CD1c-positive myeloid dendritic cell (primary cell): ENCODE data around the gene RNF44.
"Not testable (repeated sequence)": the region's sequence is repeated elsewhere in the genome, so short reads cannot be mapped to it uniquely, and the experiment has no call there.

ENCODE experiments used
- DNase-seq: peaks from one replicate; pipeline ENCODE4 v3.0.0-alpha.2; 2016; ENCODE audit errors: extremely low spot score

RNF44 gene

GRCh38 chr5:176519810-176520720 lies 17.1 kb downstream of the RNF44 start:
- DNase-seq: no peak

GRCh38 chr5:176517053-176517661 lies 20.0 kb downstream of the RNF44 start:
- no peak for DNase-seq

- DNase-seq: no peak
Measured at GRCh38 chr5:176515396-176515795, 21.8 kb downstream of the RNF44 start.

- DNase-seq: no peak
Measured at GRCh38 chr5:176514244-176514950, 22.8 kb downstream of the RNF44 start.

DNA sequence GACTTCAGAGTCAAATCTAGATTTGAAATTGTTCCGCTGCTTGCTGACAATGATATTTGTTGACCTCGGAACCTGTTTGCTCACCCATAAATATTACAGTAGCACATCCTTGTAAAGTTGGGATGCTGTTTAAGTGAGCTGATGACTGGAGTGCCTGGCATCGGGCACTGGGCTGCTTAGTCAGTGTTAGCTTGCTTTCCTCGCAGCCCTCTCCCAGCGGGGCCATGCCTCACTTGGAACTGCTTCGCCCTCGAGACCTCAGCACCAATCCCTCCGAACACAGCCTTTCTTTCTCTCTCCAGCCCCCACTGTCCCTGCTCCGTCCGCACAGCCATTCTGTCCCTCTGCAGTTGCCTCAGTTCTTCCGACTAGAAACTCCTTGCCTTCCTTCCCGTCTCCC lies 23.4 kb downstream of the RNF44 start:
- no peak for DNase-seq

DNA sequence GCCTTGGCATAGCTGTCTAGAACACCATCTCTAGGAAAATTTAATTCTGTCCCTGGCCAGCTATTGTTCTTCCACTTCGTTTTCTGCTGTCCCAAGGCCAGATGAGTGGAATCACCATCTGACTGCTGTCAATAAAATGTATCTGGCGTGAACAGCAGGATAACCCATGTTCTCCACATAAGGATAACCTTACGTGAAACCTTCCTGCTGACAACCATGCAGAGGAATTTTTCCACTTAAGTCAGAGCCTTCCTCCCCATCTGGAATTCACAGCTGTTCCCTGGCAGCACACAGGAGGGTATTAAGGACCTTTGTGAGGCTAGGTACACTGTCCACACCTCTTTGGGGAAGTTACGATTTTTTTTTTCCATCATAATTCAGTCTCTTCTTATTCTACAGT lies 28.6 kb downstream of the RNF44 start:
- DNase-seq: no peak

DNA sequence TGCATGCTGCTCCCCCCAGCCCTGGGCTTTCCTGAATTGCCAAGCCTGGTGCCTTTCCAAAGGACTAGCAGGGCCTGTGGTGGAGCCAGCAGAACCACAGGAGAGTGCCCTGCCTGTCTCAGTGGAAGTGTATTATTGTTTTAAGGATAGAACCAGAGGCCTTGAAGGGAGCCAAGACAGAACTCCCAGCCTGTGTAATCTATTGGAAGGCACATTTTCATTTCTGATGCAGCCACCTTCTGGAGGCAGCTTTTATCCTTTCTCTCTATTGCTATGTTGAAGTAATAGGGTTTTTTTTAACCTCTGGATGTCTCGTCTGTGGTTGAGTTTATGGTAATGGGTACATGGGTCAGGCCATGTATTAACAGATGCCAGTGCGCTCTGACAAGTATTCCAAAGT lies 29.3 kb downstream of the RNF44 start:
- DNase-seq: no peak

DNA sequence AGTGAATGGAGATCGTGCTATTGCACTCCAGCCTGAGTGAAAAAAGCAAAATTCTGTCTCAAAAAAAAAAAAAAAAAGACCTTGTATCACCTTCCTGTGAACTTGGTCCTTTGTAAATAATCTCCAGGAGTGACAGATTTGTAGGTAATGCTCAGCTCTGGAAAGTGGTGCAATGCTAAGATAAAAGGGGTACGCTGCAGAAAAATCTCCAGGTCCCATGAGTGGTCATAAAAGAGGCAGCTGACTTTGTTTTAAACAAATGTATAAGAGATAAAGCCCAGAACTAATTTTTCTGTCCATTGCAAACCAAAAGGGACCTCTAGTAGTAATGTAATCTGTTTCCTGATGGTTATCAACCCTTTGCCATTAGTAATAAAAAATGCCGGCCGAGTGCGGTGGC lies 33.7 kb downstream of the RNF44 start:
- DNase-seq: no peak

DNA sequence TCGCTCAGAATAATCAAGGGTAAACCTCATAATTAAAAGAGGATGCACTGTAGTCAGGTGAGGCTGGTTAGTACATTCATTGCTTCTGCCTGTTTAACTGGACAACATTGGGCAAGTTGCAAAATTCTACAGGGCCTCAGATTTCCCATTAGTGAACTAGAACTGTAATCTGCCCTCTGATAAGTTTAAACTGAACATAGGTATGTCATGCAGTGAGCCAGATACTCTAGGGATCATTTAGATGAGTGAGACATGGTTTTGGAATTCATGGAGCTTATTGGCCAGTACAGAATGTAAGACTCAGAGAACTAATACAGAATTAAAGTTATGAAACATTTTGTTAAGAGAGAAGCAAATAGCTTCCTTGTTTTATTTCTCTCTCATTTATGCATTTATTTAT lies 35.9 kb downstream of the RNF44 start:
- no peak for DNase-seq

GRCh38 chr5:176500511-176500910 lies 36.7 kb downstream of the RNF44 start:
- no peak for DNase-seq

DNA sequence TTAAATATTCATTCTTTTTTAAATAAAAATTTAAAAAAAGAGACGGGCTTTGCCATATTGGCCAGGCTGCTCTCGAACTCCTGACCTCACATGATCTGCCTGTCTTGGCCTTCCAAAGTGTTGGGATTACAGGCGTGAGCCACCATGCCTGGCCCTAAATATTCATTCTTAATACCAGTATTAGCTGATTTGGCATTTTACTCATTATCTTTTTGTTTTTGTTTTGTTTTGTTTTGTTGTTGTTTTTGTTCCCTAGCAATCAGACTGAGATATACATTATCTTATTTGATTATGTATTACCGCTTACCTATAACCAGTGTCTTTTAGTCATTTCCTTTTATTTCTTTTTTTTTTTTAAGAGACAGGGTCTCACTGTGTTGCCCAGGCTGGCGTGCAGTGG lies 37.9 kb downstream of the RNF44 start:
- no peak for DNase-seq

DNA sequence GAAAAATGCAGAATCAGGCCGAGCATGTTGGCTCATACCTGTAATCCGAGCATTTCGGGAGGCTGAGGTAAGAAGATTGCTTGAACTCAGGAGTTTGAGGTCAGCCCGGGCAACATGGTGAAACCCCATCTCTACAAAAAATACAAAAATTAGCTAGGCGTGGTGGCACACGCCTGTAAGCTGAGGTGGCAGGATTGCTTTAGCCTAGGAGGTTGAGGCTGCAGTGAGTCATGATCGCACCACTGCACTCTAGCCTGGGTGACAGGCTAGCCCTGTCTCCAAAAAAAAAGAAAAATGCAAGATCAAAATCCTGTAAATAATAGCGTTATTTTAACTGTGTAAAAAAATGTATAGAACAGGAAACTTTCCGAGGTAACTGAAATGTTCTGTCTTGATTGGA lies 39.4 kb downstream of the RNF44 start:
- DNase-seq: no peak

DNA sequence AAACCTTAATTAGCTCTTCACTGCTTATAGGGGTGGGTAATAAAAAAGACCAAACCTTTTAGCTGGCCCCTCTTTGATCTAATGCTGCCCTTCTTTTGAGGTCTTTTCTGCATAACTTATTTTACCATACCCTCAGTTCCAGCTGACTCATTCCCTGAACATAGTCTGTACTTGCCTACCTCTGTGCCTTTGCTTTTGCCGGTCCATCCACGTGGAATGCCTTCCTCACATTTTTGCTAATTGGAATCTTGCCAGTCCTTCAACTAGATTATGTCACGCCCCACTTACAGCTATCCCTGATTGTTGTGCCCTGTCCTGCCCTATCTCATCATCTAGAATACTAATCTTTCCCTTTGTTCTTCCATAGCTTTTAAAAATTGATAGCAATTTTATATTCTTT lies 44.8 kb downstream of the RNF44 start:
- DNase-seq: no peak

- DNase-seq: no peak
Measured at GRCh38 chr5:176491901-176492300, 45.3 kb downstream of the RNF44 start.

DNA sequence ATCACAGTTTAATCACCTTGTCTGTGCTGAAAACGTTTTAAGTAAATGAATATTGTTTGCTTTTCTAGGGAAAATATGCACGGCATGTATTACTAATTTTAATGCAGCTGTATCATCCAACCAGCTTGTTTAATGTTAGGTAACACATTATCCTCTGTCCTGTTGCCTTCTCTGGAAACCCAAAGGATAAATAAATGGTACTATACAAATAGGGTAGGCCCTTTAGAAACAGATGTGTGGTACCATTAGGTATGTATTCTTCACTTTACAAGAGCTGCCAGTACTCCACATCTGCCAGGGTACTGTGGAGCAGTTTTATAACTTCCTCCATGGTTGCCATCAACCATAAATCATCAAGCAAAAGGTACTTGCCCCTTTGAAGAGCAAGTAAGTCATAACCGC lies 46.1 kb downstream of the RNF44 start:
- no peak for DNase-seq

GRCh38 chr5:176490301-176490700 lies 46.9 kb downstream of the RNF44 start:
- DNase-seq: no peak

DNA sequence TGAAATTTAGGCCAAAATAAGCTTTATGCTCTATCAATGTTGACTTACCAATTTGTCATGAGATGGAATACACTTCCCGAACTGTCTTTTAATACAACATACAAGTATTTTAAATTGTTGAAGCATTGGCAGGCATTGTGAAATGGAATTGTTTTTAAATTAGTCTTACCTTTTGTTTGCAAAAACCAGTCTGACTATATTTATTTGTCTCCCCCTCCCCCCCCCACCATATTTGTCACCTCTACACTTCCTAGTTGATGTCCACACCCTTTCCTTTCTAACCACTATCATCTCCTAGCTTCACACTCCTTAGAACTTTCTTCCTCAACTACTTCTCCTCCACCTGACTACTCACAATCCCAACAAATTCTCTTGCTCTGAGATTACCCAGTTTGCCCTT lies 48.1 kb downstream of the RNF44 start:
- DNase-seq: no peak

GRCh38 chr5:176487160-176487559 lies 50.0 kb downstream of the RNF44 start:
- DNase-seq: not testable (repeated sequence)

DNA sequence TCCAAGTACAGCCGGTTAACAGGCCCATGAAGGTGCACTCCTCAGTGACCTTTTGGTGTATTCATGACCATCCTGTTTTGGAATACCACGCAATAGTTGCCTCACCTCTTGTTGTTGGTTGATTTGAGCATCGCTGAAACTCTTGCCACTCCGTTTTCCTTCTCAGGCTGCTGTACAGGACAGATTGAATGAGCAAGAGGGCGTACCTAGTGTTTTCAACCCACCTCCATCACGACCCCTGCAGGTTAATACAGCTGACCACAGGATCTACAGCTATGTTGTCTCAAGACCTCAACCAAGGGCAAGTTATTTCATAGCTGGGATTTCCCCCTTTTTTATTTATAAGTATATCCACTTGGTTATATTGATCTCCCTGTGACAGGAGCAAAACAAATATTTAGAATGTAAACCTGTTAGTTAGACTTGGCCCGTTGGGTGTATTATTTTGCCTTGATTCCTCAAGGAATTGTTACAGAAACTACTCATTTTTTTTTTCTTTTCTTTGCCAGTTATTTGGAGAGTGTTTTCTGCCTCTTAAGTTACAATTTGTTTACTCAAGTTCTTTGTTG lies 50.9 kb downstream of the RNF44 start:
- DNase-seq: no peak

GRCh38 chr5:176485176-176485575 lies 52.0 kb downstream of the RNF44 start:
- DNase-seq: no peak

- no peak for DNase-seq
Measured at GRCh38 chr5:176481711-176482110, 55.5 kb downstream of the RNF44 start.
